Activated naive CD4-positive, alpha-beta T cell (primary cell): Measurements from ENCODE around the gene RET.

Source experiments
- DNase-seq, 4 experiments: peaks; one replicate each; lab custom pipeline; 2025; lab: John Stamatoyannopoulos, UW

Gene RET

GRCh38 chr10:43170491-43170890 is 93.6 kb downstream of the RET start:
- DNase-seq, result no peak

GRCh38 chr10:43172645-43173044 is 95.8 kb downstream of the RET start:
- no peak for DNase-seq

GRCh38 chr10:43173120-43173519 is 96.3 kb downstream of the RET start:
- no peak for DNase-seq

- no peak for DNase-seq
Measured at GRCh38 chr10:43174969-43175368, 98.1 kb downstream of the RET start.

GRCh38 chr10:43176271-43176670 is 99.4 kb downstream of the RET start:
- no peak for DNase-seq

GRCh38 chr10:43177595-43177994 is 100.7 kb downstream of the RET start:
- DNase-seq, result no peak
